ENCODE measurements around the gene SHLD1. TPM values are rescaled to one million over a fixed set of nuclear protein-coding genes. Genes with fewer than 3 reads are reported as not detected.
"Not testable (repeated sequence)": the region's sequence is repeated elsewhere in the genome, so short reads cannot be mapped to it uniquely, and the experiment has no call there.

SHLD1 gene
- polyA plus RNA-seq, 1 experiment: 4.1 TPM

DNA sequence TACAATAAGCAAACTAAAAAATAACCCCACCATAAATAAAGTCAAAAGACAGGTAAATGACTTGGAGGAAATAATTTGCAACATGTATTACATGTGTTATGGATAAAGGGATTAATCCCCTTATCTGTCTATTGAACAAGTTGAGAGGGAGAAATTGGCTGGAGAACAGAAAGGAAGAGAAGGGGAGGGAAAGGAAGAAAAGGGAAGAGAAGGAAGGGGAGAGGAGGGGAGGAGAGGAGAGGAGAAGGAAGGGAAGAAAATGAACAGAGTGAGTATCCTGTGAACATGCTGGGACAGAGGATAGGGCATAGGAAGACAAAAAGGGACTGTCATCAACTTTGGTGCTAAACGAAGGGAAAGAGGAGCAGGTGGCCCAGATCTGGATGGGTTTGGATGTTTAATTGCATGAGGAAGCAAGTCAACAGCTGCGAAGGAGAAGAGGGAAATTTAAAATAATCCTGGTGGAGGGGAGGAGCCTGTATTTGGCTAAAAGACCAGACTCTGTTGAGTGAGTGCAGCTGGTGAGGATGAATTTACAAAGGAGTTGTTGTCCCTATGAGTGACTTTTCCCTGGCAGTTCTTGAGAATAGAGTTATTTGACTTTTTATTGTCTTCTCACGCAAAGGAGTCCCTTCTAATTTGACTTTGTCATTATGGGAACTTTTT lies 14.2 kb upstream of the SHLD1 start:
- H3K27me3 ChIP-seq (ENCODE audit: control insufficient read depth, insufficient read depth, low read length): no peaks in the 10 kb centered on the region
- TF ChIP-seq, protein P1, sequence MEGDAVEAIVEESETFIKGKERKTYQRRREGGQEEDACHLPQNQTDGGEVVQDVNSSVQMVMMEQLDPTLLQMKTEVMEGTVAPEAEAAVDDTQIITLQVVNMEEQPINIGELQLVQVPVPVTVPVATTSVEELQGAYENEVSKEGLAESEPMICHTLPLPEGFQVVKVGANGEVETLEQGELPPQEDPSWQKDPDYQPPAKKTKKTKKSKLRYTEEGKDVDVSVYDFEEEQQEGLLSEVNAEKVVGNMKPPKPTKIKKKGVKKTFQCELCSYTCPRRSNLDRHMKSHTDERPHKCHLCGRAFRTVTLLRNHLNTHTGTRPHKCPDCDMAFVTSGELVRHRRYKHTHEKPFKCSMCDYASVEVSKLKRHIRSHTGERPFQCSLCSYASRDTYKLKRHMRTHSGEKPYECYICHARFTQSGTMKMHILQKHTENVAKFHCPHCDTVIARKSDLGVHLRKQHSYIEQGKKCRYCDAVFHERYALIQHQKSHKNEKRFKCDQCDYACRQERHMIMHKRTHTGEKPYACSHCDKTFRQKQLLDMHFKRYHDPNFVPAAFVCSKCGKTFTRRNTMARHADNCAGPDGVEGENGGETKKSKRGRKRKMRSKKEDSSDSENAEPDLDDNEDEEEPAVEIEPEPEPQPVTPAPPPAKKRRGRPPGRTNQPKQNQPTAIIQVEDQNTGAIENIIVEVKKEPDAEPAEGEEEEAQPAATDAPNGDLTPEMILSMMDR (IDR thresholded peaks at IDR 0.05; ENCODE audit: low read depth, low read length): no peak
- no peak for DNase-seq (ENCODE audit: low read depth, low spot score)
- CTCF ChIA-PET: interaction anchor here (0.7 kb wide), 2 partner anchors 120 to 131 kb away, joined by 3 to 4 read pairs; no protein-coding TSS in a partner anchor
- H3K4me3 ChIP-seq (ENCODE audit: low read depth, low read length): no peak overlapping the region
- H3K9me3 ChIP-seq (ENCODE audit: control insufficient read depth, insufficient read depth, low read length): no peaks in the 10 kb centered on the region
- no peak overlapping the region for H3K27ac ChIP-seq (ENCODE audit: low read depth, low read length)
- POLR2A ChIA-PET: no interaction called here

DNA sequence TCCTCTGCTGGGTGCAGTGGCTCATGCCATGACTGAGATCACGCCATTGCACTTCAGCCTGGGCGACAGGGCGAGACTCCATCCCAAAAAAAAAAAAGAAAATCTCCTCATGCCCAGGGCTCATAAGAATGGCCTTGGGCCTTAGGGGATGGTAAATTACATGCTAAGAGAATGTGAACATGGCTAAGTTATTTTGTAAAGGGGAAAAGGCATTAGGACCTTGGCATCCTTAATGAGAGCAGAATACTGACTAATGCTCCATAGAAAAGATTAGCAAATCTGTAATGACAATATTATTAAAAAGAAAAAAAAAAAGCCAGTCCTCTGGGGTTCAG lies 12.6 kb upstream of the SHLD1 start:
- Histone ChIP-seq H3K9me3 (ENCODE audit: control insufficient read depth, insufficient read depth, low read length) (no peaks in the 10 kb centered on the region), H3K27ac (ENCODE audit: low read depth, low read length) (no peak overlapping the region), H3K4me3 (ENCODE audit: low read depth, low read length) (no peak overlapping the region), H3K27me3 (ENCODE audit: control insufficient read depth, insufficient read depth, low read length) (no peaks in the 10 kb centered on the region)
- no peak for DNase-seq (ENCODE audit: low read depth, low spot score)
- POLR2A ChIA-PET: no interaction called here
- TF ChIP-seq, protein P1 (IDR thresholded peaks at IDR 0.05; ENCODE audit: low read depth, low read length): no peak
- CTCF ChIA-PET: no interaction called here

DNA sequence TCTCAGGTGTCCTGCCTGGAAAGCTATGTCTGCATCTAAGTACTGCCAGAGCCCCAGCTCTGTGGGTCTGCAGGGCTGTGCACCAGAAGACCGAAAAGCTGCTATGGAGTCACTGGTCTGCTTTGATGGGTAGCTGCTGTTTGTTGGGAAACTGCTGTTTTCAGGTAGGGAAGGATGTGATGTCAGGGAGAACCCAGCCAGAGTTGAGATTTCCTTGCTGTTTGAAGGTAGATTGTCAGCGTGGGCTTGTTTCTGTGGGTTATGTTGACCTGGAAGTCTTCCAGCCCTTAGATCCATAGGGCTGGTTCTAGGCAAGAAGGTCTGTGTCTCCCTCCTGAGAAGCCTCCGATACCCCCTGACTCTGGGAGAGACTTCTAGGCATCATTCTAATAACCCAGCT lies 12.2 kb upstream of the SHLD1 start:
- Histone ChIP-seq H3K27me3 (ENCODE audit: control insufficient read depth, insufficient read depth, low read length) (no peaks in the 10 kb centered on the region), H3K9me3 (ENCODE audit: control insufficient read depth, insufficient read depth, low read length) (no peaks in the 10 kb centered on the region), H3K4me3 (ENCODE audit: low read depth, low read length) (no peak overlapping the region), H3K27ac (ENCODE audit: low read depth, low read length) (no peak overlapping the region)
- ChIA-PET POLR2A (no interaction called here), CTCF (no interaction called here)
- TF ChIP-seq, protein P1 (IDR thresholded peaks at IDR 0.05; ENCODE audit: low read depth, low read length): no peak
- no peak for DNase-seq (ENCODE audit: low read depth, low spot score)

DNA sequence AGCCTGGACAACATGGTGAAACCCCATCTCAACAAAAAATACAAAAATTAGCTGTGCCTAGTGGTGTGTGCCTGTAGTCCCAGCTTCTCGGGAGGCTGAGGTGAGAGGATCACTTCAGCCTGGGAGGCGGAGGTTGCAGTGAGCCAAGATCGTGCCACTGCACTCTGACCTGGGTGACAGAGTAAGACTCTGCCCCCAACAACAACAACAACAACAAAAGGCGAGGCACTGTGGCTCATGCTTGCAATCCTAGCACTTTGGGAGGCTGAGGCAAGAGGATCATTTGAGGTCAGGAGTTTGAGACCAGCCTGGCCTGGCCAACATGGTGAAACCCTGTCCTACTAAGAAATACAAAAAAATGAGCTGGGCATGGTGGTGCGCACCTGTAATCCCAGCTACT lies 9.6 kb upstream of the SHLD1 start:
- H3K27me3 ChIP-seq (ENCODE audit: control insufficient read depth, insufficient read depth, low read length); H3K9me3 ChIP-seq (ENCODE audit: control insufficient read depth, insufficient read depth, low read length); H3K27ac ChIP-seq (ENCODE audit: low read depth, low read length); DNase-seq (ENCODE audit: low read depth, low spot score); H3K4me3 ChIP-seq (ENCODE audit: low read depth, low read length); POLR2A ChIA-PET: not testable (repeated sequence)
- CTCF ChIA-PET: interaction anchor here (0.6 kb wide), 1 partner anchor 11 kb away, joined by 3 read pairs; no protein-coding TSS in a partner anchor

DNA sequence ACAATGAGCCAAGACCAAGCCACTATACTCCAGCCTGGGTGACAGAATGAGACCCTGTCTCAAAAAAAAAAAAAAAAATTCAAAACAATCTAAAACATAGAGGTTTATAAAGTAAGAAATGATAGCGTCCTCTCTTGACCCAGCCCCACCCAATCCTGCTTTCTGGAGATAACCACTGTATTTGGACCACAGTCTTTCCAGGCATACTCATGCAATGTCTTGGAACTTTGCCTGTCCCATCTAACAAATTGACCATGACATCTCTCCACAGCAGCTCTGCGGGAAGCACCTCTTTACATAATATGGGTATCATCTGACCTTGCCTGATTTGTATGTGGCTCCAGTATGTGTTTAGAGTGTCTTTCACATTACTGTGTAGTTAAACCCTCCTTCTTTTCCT lies 9.1 kb upstream of the SHLD1 start:
- TF ChIP-seq, protein P1 (IDR thresholded peaks at IDR 0.05; ENCODE audit: low read depth, low read length): no peak
- Histone ChIP-seq H3K4me3 (ENCODE audit: low read depth, low read length) (no peak overlapping the region), H3K9me3 (ENCODE audit: control insufficient read depth, insufficient read depth, low read length) (no peaks in the 10 kb centered on the region), H3K27me3 (ENCODE audit: control insufficient read depth, insufficient read depth, low read length) (no peaks in the 10 kb centered on the region), H3K27ac (ENCODE audit: low read depth, low read length) (no peak overlapping the region)
- POLR2A ChIA-PET: no interaction called here
- no peak for DNase-seq (ENCODE audit: low read depth, low spot score)
- CTCF ChIA-PET: interaction anchor here (0.7 kb wide), 1 partner anchor 539 kb away, joined by 3 read pairs; no protein-coding TSS in a partner anchor

Measured in AG04450 (cell line).